CD4-positive, alpha-beta T cell (primary cell): ENCODE measurements around the gene ENGASE. TPM values are rescaled to one million over a fixed set of nuclear protein-coding genes. Genes with fewer than 3 reads are reported as not detected.

Experiments used
- ATAC-seq: fragments of 200-7000 bp; cut with Tn5 transposase; one replicate; pipeline ENCODE4 v1.10.0; 2022; ENCODE audit warnings: mild to moderate bottlenecking; ENCODE audit not compliant: poor library complexity
- CTCF ChIA-PET: fragments of 350-600 bp; sonication (Branson Sonifier 250); formaldehyde crosslinking; loops from one replicate; lab custom pipeline; 2021; ENCODE audit warnings: antibody characterized with exemption, inconsistent platforms; lab: Charles Lee
- POLR2A ChIA-PET: fragments of 350-600 bp; sonication (Branson Sonifier 250); formaldehyde crosslinking; loops from one replicate; lab custom pipeline; 2021; ENCODE audit warnings: antibody characterized with exemption, inconsistent platforms; lab: Charles Lee
- DNase-seq, 14 experiments: peaks; one replicate each; pipeline ENCODE4 v3.0.0-alpha.2; 2013 to 2020; ENCODE audit warnings: mixed read lengths in 2 of 14
- H3K27ac ChIP-seq, 2 donors: one replicate each; pipeline versions ENCODE4 v1.5.1 to v1.7.0; 2013; ENCODE audit warnings: low read length in 2 of 2, low read depth in 1 of 2, mild to moderate bottlenecking in 1 of 2
- H3K27me3 ChIP-seq, 2 experiments: 1 replicate in 1 of 2; 2 replicates in 1 of 2; pipeline versions ENCODE4 v1.6.1 to v1.7.0; 2013; ENCODE audit warnings: low read length in 2 of 2, control low read depth in 1 of 2, mild to moderate bottlenecking in 1 of 2, moderate library complexity in 1 of 2; ENCODE audit not compliant: insufficient read depth in 2 of 2, control insufficient read depth in 1 of 2
- H3K36me3 ChIP-seq: one replicate; pipeline ENCODE4 v1.6.1; 2013; ENCODE audit warnings: low read length, control low read depth; ENCODE audit not compliant: insufficient read depth
- H3K4me1 ChIP-seq: one replicate; pipeline ENCODE4 v1.6.1; 2013; ENCODE audit warnings: low read length, control low read depth; ENCODE audit not compliant: insufficient read depth
- H3K4me3 ChIP-seq: one replicate; pipeline ENCODE4 v1.5.1; 2013; ENCODE audit warnings: mild to moderate bottlenecking, low read length, moderate library complexity
- H3K9me3 ChIP-seq, 2 experiments: 1 replicate in 1 of 2; 2 replicates in 1 of 2; pipeline versions ENCODE4 v1.6.1 to v1.7.0; 2013; ENCODE audit warnings: low read length in 2 of 2, mild to moderate bottlenecking in 2 of 2, control low read depth in 1 of 2, moderate library complexity in 1 of 2; ENCODE audit not compliant: control insufficient read depth in 1 of 2, insufficient read depth in 1 of 2
- H3K27ac Mint-ChIP-seq: one replicate; pipeline ENCODE4 v1.8.0; 2020; ENCODE audit warnings: mixed read lengths
- H3K27me3 Mint-ChIP-seq: one replicate; pipeline ENCODE4 v1.8.0; 2021; ENCODE audit warnings: mixed read lengths
- H3K36me3 Mint-ChIP-seq: one replicate; pipeline ENCODE4 v1.8.0; 2021; ENCODE audit warnings: low read depth, mixed read lengths
- H3K4me1 Mint-ChIP-seq: one replicate; pipeline ENCODE4 v1.8.0; 2021; ENCODE audit warnings: low read depth, mixed read lengths
- H3K4me3 Mint-ChIP-seq: one replicate; pipeline ENCODE4 v1.8.0; 2020; ENCODE audit warnings: mild to moderate bottlenecking, mixed read lengths
- H3K9me3 Mint-ChIP-seq: one replicate; pipeline ENCODE4 v1.8.0; 2020; ENCODE audit warnings: mixed read lengths
- CTCF ChIP-seq: fragments of 200-600 bp; IDR thresholded peaks from one replicate; pipeline ENCODE4 v1.8.0; 2022; ENCODE audit warnings: antibody characterized with exemption, mild to moderate bottlenecking
- intact Hi-C, 2 experiments: fragments of 100-400 bp; cut with DNase I in 1 of 2; cut with micrococcal nuclease in 1 of 2; formaldehyde crosslinking; loops; one replicate each; pipeline versions ENCODE4 v1.15.1 to v1.9.0; 2023 to 2025; cut with DNase I, micrococcal nuclease
- total RNA-seq, 174 experiments: library from RNA in 2 of 174; stranded (reverse) in 2 of 174; gene quantifications; one replicate each; pipeline ENCODE4 v1.2.3 and lab custom pipeline; 2021 to 2026

ENGASE gene
- total RNA-seq, 2 experiments from 2014 or later, result 49.8 to 50.9 TPM

DNA sequence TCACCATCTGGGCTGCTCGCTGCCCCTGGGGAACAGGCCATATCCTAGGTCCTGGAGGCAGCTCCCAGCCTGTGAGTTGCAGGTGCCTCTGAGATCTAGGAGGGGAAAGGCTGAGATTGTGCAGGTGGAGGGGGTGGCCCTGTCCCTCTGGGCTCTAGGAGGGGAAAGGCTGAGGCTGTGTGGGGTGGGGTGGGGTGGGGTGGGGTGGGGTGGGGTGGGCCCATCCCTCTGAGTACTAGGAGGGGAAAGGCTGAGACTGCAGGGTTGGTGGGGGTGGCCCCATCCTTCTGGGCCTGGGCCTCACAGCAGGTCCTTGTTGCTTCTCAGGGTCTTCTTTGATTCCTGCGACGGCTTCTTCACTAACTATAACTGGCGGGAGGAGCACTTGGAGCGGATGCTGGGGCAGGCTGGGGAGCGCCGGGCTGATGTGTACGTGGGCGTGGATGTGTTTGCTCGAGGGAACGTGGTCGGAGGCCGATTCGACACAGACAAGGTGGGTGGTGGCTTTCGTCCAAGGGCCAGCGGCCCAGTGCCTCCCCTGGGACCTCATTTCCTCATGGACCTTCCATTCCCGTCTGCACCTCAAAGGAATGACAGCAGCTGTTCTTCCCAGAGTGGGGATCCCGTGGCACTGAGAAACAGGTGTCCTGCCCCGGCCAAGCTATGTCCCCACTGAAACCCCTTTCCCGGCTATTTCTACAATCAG lies 7.1 kb downstream of the ENGASE start:
- POLR2A ChIA-PET, result no interaction called here
- TF ChIP-seq CTCF, result no peak
- peaks cover 5% of the 10 kb centered on the region for H3K4me1 ChIP-seq
- H3K36me3 ChIP-seq, result peaks cover 72% of the 10 kb centered on the region
- H3K4me1 Mint-ChIP-seq, result no peaks in the 10 kb centered on the region
- no peak overlapping the region for H3K4me3 ChIP-seq
- no peak overlapping the region for H3K27ac ChIP-seq
- no peak for DNase-seq
- intact Hi-C loops, result loop anchor here (2.0 kb wide), 2 partner anchors 35 to 89 kb away; no protein-coding TSS in a partner anchor
- H3K4me3 Mint-ChIP-seq, result no peak overlapping the region
- no peaks in the 10 kb centered on the region for H3K27me3 ChIP-seq
- H3K9me3 Mint-ChIP-seq, result no peaks in the 10 kb centered on the region
- H3K27ac Mint-ChIP-seq, result no peak overlapping the region
- CTCF ChIA-PET, result interaction anchor here (1.2 to 1.9 kb wide), 2 partner anchors 8 to 16 kb away, joined by 6 to 9 read pairs; partner anchors contain the start of gene ENGASE
- peaks cover 37% of the 10 kb centered on the region for H3K36me3 Mint-ChIP-seq
- no peaks in the 10 kb centered on the region for H3K9me3 ChIP-seq
- H3K27me3 Mint-ChIP-seq, result no peaks in the 10 kb centered on the region
- no peak for ATAC-seq

GRCh38 chr17:79082311-79083190 lies 7.9 kb downstream of the ENGASE start:
- no peak overlapping the region for H3K27ac Mint-ChIP-seq
- no peaks in the 10 kb centered on the region for H3K27me3 Mint-ChIP-seq
- DNase-seq, result peak in 13 of 14 experiments; percentile 18 to 75 (median 44)
- ATAC-seq, result peak; percentile 60
- H3K36me3 ChIP-seq, result peaks cover 75% of the 10 kb centered on the region
- H3K4me1 Mint-ChIP-seq, result no peaks in the 10 kb centered on the region
- no peaks in the 10 kb centered on the region for H3K27me3 ChIP-seq
- POLR2A ChIA-PET, result no interaction called here
- H3K4me3 ChIP-seq, result no peak overlapping the region
- CTCF ChIA-PET, result interaction anchor here (1.2 to 1.9 kb wide), 2 partner anchors 8 to 17 kb away, joined by 6 to 9 read pairs; partner anchors contain the start of gene ENGASE
- H3K36me3 Mint-ChIP-seq, result peaks cover 40% of the 10 kb centered on the region
- no peaks in the 10 kb centered on the region for H3K9me3 ChIP-seq
- H3K4me1 ChIP-seq, result peaks cover 10% of the 10 kb centered on the region
- peak; percentile 77 for TF ChIP-seq CTCF
- H3K4me3 Mint-ChIP-seq, result no peak overlapping the region
- H3K9me3 Mint-ChIP-seq, result no peaks in the 10 kb centered on the region
- H3K27ac ChIP-seq, result no peak overlapping the region
- intact Hi-C loops, result loop anchor here (2.0 kb wide), 2 partner anchors 36 to 90 kb away; no protein-coding TSS in a partner anchor

GRCh38 chr17:79083191-79083971 lies 8.8 kb downstream of the ENGASE start:
- ChIA-PET POLR2A (no interaction called here), CTCF (interaction anchor here (0.6 to 1.9 kb wide), 3 partner anchors 9 to 1367 kb away, joined by 4 to 9 read pairs (median 6); partner anchors contain the start of gene ENGASE)
- Mint-ChIP-seq H3K4me3 (no peak overlapping the region), H3K36me3 (peaks cover 42% of the 10 kb centered on the region), H3K9me3 (no peaks in the 10 kb centered on the region), H3K4me1 (no peaks in the 10 kb centered on the region), H3K27ac (no peak overlapping the region), H3K27me3 (no peaks in the 10 kb centered on the region)
- Histone ChIP-seq H3K27me3 (no peaks in the 10 kb centered on the region), H3K4me1 (peaks cover 14% of the 10 kb centered on the region), H3K9me3 (no peaks in the 10 kb centered on the region), H3K27ac (no peak overlapping the region), H3K4me3 (no peak overlapping the region), H3K36me3 (peaks cover 70% of the 10 kb centered on the region)
- ATAC-seq (no peak), DNase-seq (no peak)
- intact Hi-C loops, result loop anchor here (2.0 kb wide), 2 partner anchors 37 to 91 kb away; no protein-coding TSS in a partner anchor
- no peak for TF ChIP-seq CTCF
